Suppressor macrophage treated with lipopolysaccharide for 1 hour (primary cell): ENCODE results near the gene MYO19.

Experiments
- DNase-seq, 3 donors: peaks; one replicate each; pipeline ENCODE4 v3.0.0-alpha.2; 2020 to 2022

MYO19 gene, protein sequence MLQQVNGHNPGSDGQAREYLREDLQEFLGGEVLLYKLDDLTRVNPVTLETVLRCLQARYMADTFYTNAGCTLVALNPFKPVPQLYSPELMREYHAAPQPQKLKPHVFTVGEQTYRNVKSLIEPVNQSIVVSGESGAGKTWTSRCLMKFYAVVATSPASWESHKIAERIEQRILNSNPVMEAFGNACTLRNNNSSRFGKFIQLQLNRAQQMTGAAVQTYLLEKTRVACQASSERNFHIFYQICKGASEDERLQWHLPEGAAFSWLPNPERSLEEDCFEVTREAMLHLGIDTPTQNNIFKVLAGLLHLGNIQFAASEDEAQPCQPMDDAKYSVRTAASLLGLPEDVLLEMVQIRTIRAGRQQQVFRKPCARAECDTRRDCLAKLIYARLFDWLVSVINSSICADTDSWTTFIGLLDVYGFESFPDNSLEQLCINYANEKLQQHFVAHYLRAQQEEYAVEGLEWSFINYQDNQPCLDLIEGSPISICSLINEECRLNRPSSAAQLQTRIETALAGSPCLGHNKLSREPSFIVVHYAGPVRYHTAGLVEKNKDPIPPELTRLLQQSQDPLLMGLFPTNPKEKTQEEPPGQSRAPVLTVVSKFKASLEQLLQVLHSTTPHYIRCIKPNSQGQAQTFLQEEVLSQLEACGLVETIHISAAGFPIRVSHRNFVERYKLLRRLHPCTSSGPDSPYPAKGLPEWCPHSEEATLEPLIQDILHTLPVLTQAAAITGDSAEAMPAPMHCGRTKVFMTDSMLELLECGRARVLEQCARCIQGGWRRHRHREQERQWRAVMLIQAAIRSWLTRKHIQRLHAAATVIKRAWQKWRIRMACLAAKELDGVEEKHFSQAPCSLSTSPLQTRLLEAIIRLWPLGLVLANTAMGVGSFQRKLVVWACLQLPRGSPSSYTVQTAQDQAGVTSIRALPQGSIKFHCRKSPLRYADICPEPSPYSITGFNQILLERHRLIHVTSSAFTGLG

DNA sequence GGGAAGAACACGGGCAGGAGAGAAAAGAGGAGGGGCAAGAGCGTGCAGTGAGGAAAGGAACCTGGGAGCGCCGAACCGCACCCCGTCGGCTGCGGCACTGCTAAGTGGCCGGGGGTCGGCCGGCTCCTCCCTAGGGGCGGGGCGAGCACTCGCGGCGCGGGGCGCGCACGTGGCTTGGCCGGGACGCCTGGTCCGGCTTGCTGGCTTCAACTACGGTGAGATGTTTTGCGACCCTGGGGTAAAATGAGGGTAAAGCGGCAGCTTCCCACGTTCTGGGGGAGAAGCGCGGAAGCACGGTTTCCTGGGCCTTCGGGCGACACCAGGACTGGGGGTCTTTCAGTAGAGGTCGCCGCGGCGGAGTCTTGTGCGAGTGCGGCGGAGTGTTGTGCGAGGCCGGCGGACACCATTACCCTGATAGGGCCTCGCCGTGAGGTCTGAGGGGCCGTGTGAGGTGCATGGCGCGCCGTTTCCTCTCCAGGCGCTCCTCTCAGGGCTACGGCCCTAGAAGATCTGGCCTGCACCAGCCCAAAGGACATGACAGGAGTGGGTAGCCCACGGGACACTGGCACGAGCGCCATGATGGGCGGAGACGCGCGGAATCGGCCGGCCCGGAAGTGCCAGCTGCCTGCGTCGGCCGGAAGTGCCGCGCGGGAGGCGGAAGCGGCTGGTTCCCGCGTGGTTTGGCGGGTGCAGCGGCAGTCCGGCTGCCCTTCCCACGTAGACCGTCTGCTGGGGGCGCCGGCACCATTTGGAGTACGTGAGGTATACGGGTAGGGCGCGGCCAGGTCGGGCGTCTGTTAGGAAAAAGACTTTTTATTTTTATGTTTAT, at the start of gene MYO19, which contains the start of gene PIGW:
Gene MYO19 (minus strand): TSS at position 29 of the 829 bp plus-strand sequence. CDS start 2,330 bp downstream, outside the sequence.
Gene PIGW (plus strand): TSS at position 148 of the 829 bp plus-strand sequence. CDS start 2,115 bp downstream, outside the sequence.
- DNase-seq: peak; percentile 94 to 97 (median 96)

DNA sequence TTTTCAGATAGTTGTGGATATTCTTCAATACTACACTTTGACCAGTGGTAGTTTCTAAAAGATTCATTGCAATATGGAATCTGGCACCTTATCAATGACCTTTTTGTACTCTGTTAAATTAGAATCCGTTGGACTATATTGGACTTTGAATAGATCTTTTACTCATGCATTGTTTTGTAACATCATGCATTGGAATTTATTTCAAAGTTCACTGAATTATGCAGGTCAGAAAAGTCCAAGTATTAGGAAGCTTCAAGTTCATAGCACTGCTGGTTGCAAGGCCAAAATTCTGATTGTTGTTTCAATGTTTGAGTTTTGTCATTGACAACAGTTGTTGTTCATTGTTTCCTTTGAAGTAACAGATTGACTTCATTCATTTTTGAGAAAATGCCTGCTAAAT, 49.1 kb upstream of the MYO19 start:
- DNase-seq: no peak

DNA sequence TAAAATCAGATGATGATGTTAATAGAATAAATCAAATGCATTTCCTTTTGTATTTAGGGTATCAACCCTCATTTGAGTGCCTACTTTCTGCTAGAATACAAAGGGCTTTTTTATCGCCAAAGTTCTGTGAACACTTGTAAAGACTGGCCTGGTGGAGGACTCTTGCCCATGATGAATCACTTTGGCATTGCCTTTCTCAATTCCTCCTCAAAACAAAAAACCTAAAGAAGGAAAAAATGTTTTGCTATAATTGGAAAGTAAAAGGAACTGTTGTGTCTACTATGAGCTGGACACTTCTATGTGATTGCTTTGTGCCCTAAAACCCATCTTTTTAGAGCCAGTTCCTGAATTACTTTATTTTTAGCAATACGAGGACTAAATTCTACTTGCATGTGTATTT, 44.0 kb upstream of the MYO19 start:
- DNase-seq: no peak

DNA sequence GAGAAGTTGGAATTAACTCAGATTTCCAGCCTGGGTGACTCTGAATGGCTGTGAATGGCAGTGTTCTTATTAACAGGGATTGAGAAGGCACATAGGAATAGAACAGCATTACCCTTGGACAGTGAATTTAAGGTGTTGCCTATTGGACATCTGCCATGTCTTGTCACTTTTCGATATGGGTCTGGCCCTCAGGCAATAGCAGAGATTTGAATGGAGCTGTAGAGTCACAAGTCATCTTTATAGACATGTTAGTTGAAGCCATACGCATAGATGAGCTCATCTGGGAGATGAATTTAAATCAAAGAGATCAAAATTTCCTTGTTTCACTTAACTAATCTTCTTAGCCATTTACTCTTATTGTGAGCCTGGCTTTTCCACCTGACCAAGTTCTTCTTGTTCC, 42.1 kb upstream of the MYO19 start:
- DNase-seq: no peak

DNA sequence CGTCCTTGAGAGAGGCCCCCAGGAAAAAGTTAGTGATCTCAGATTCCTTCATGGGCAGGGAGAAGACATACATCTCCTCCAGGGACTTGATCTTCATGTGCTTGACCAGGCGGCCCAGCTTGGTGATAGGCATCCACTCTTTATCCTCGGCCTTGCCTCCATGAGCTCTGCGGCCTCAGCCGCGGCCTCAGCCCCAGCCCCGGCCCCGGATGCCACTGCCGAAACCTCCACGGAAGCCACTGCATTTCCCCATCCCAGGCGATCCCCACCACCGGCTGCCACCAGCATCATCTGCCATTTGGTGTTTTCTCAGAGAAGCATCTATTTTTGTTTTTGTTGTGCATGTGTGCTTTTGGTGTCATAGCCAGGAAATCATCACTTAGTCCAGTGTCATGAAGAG, 40.4 kb upstream of the MYO19 start:
- no peak for DNase-seq

DNA sequence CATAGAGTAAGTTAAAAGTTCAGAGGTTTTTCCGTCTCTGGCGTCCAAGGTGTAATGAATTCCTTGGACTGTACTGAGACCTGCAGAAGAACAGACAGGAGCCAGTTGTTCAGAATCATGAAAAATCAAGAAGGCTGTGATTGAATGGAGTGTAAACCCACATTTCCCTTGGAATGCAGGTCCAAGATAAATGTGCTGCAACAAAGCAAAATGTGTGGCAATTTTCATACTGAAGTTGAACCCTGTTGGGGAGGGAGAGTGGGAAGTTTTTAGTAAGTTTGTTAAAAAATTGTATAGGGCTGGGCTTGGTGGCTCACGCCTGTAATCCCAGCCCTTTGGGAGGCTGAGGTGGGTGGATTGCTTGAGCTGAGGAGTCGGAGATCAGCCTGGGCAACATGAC, 31.4 kb upstream of the MYO19 start:
- no peak for DNase-seq

DNA sequence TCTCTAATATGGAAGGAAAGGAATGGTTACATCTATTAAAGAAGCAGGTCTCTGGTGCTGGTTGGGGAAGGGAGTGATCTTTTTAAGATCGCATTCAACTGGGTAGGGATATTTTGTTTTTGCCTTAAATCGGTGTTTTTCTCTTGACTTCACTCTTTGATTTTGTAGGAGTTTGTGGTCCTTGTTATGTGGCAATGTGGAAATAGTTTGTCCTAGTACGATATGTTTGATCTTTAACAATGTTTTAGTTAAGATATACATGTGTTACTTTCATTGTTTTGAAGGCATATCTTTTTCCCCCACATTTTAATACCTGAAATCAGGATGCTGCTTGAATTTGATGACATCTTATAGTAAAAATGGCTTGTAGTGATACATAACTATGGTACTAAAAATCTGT, 18.8 kb upstream of the MYO19 start:
- DNase-seq: no peak

DNA sequence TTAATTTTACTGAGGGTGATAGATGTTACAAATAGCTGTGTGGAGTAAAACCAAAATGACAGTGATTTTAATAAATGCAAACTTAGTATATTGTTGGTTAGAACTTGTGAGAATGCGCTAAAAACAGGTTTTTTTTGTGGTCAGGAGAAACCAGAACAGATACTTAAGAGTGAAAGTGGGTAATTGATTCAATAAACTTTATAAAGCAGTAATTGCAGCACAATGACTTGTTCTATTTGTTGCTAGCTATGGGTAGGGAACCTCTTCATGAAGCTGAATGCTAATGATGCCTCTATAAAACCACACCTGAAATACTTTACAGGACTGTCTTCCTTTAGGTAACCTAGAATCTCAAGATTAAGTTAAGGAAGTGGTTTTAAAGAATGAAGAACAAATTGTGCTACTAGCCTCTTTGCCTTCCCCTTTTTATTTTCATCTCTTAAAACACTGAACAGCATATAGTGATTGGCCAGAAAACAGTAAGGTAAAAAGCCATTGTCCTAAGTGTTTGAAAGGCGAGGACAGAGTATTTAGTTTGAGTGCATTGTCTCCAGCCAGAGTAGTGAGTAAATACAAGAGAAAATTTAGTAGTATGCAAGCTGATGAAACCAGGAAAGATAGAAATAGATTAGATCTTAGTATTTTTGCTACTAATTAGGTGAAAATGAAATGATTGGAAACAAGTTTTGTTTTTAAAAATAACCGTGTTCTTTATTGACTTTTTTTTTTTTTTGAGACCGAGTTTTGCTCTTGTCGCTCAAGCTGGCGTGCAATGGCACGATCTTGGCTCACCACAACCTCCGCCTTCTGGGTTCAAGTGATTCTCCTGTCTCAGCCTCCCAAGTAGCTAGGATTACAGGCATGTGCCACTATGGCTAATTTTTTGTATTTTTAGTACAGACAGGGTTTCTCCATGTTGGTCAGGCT, 16.1 kb upstream of the MYO19 start:
- DNase-seq: peak in 2 of 3 donors; percentile 26 to 32

DNA sequence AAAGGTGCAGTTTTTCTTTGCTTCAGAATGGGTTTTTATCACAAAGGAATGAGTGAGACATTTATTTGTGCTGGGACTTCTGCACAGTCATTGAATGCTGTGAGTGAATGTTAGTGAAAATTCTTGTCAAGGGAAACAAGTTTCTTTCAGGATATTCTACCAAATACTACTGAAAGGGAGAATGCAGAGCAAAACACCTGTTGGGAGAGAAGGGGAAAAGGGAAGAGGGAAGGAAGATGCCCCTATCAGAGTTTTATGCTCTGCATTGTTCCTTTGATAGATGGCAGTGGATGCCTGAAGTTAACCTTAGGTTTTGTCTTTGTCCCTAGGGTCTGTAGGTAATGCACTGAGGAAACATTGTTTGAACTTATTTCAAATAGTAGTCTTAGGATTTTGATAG, 13.1 kb upstream of the MYO19 start:
- no peak for DNase-seq

DNA sequence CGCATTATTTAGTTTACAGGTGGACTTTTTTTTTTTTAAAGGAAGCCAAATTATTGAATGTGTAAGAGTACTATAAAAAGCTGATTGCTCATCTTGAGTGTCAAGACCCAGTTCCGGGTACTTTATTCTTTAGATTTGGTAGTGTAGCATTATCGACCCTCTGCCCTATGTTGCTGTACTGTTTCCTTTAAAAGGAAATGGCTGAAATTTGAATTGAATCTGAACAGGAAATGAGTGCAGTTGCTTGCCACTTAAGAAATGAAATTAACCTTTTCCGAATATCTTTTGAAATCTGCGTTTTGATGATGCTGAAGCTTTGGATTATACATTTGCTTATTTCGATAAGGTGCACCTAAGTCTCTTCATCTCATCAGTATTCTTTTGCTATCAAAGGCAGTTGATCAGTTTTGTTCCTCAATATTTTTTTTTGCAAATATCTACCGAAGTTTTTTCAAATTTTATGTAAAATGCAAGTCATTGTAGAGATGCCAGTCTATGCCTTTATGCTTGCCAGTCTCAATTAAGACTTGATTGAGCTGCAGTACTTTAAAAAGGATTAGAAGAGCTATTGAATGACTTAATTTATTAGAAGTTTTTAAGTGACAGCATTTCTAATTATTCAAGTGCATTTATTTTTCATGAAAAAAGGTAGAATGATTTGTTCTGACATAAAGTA, 11.9 kb upstream of the MYO19 start:
- DNase-seq: peak; percentile 8 to 43 (median 32)

DNA sequence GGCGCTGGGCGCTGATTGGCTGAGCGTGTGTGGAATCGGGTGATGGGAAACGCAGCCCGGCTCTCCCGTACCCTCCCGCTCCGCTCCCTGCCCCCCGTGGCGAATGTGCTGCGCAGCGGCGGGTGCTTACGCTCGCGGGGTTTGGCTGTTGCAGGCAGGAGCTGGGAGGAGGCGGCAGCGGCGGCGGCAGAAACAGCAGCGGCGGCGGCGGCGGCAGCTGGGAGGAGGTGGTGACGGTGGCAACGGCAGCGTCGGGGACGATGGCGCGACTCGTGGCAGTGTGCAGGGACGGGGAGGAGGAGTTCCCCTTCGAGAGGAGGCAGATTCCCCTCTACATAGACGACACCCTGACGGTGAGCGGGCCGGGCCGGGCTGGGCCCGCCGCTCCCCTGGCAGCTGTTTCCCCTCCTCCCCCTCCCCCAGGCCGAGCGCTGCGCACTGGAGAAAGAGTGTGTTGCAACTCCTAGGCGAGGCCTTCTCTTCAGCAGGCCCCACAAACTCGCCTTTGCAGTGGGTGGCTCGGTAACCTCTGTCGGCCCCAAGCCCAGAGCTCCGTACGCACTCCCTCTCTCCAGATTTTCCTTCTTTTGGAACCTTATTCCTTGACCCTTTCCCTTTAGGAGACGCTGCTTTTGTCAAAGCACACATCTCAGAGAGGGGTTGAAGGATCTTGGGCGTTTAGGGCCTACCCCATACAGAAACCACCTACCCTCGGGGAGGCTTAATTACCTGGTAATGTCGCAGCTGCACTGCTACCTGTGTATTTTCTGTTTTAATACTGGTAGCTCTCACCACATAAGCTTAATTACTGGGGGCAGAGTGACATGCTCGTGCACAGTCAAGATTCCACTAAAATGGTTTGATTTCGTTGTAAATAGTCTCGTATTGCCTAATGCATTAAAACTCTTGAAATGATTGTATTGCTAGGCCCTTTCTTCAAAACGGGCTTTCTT, 11.1 kb upstream of the MYO19 start:
- DNase-seq: peak; percentile 96 to 97 (median 97)

DNA sequence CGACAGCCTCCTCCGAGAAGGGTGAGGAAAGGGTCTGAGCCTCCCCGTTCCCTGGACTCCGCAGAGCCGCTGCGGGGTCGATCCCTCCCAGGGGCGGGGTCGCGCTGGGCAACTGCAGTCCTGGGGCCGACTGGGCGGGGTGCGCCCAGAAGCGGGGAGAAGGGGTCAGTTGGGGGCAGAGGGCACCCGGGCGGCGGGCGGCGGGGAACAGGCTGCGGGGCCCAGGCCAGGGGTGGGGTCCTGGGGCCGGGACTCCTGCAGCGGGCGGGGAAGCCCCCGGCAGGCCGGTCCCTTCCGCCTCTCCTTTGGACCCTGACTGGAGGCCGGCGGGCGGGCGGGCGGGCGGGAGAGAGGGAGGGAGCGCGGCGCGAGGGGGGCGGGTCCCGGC, 10.4 kb upstream of the MYO19 start:
- DNase-seq: no peak

DNA sequence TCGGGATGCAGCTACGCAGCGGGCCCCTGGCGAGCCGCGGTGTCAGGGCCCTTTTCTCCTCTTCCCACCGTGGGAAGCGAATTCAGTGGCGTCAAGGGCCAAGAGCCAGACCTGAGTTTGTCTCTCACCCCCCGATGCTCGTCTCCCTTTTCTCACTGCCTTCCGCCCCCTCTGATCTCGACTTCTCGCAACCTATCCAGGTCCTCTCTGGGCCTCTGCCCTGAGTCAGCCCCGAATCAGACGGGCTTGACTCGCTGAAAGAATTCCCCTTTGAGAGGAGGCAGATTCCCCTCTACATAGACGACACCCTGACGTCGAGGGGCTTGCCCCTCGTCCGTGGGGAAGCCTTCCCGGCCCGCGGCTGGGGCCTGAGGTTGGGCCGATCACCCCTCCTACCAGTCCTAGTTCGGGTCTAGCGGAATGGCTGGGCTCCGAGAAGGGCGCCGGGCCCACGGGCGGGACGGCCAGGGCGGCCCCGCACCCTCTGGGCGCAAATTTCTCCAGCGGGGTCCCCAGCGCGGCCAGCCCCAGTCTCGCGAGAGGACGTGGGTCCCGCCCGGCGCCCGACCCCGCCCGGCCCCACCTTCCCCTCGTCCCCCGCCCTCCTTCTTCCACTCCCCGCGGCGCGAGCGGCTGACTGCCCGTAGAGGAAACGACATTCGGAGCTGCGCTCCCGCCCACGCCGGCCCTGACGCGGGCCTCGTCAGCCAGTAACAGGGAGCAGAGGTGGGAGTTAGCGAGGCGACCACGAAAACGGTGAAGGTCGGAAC, 9.8 kb upstream of the MYO19 start, which contains the start of gene GGNBP2:
Gene GGNBP2 (plus strand): TSS at position 613 of the 770 bp plus-strand sequence. CDS start 806 bp downstream, outside the sequence.
- peak; percentile 95 to 100 (median 99) for DNase-seq

DNA sequence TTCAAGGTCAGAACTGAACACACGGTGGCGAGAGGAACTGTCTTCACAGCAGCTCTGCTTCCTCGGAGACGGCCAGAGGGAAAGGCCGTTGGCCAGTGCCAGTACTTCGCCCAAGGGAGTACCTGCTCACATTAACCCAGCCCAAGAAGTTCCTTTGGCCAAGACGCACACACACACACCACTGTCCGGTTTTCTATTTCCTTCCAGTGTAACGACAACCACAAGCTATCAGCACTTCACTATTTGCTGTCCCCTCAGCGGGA, 9.3 kb upstream of the MYO19 start:
- DNase-seq: peak; percentile 64 to 67 (median 64)

DNA sequence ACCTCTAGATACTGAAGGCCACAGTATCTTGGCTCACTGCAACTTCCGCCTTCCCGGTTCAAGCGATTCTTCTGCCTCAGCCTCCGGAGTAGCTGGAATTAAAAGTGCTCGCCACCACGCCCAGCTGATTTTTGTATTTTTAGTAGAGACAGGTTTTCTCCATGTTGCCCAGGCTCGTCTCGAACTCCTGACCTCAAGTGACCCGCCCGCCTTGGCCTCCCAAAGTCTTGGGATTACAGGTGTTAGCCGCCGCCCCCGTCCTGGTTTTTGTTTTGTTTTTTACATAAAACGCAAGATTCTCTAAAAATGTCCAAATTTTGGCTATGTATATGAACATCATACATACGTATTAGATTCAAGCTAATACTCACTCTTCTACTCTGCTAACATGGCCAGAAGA, 8.1 kb upstream of the MYO19 start:
- no peak for DNase-seq

DNA sequence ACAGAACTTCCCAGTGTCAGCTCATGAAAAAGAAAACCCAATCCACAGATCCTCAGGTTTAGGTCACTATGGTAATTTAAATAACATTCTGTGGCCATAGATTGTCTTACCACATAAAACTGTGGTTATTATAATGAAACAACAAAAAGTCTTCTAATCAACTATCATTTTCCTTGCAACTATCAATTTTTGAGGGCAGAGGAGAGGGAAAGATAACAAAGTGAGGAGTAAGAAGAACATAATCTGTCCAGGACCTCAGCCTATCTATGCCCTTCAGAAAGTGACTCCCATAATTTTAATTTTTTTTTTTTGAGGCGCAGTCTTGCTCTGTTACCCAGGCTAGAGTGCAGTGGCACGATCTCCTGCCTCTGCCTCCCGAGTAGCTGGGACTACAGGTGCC, 6.0 kb upstream of the MYO19 start:
- no peak for DNase-seq

DNA sequence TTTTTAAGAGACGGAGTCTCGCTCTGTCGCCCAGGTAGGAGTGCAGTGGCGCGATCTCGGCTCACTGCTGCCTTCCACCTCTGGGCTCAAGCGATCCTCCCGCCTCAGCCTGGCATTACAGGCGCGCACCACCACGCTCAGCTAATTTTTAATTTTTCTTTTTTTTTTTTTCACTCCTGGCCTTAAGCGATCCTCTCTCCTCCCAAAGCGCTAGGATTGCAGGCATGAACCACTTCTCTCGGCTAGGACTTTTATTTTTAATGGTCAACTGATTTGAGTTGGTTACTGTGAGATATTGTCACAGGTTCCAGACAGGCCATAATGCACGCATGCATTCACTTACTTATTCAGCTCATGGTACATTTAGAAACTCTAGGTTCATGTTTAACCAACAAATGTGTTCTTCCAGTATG, 1.0 kb upstream of the MYO19 start:
- no peak for DNase-seq

DNA sequence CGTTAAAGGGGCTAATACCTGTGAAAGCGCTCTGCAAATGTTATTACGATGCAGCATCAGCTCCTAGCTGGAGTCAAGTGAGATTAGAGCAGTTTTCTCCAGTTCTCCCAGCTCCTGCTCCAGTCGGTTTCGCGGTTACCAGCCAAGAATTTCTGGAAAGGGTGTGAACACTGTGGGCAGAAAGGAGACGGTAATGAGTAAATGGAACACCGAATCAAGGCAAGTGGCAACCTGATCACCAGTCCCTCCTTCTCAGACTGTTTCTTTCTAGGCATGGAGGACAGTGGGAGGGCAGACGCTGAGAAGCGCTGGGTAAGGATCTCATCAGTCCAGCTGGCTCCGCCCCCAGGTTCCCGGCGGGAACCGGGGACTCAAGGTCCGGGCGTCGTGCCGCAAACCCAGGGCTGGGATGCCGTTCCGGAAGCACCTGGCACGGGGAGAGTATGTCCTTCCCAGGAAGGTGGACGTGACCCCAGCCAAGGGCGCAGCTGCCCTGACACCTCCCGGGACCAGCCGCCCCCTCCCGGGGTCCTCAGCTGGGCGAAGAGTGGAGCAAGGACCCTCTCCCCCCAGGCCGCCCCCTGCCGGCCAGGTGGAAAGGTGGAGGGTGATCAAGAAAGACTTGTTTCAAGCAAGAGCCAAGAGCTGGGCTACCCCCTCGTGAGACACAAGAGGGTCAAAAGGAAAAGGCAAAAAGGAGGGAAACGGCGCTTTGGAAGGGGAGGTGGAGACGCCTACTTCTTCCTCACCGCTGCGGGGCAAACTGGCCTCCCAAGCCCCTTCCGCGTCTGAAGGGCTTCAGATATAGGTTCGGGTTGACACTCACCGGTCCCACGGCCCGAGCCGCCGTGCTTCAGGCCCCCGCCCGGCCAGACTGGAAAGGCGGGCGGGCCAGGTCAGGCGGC, 481 bp downstream of the MYO19 start:
- peak; percentile 43 to 74 (median 46) for DNase-seq
